Measurements from ENCODE around the gene MAPRE3. TPM values are rescaled to one million over a fixed set of nuclear protein-coding genes. Genes with fewer than 3 reads are reported as not detected.

The MAPRE3 gene
- total and polyA plus RNA-seq, 10 donors = 5.2 to 17.9 (median 11.9) TPM

GRCh38 chr2:27039871-27040270 is 69.4 kb downstream of the MAPRE3 start:
- Histone ChIP-seq H3K27me3 (replicated peaks in 1 of 7) (no peaks in the 10 kb centered on the region), H3K4me3 (no peak overlapping the region), H3K9me3 (no peaks in the 10 kb centered on the region), H3K36me3 (peaks cover 5 to 88% (median 66%) of the 10 kb centered on the region in 6 donors), H3K27ac (peak overlapping the region in 4 of 8 donors; percentile 20 to 80 (median 74)), H3K4me1 (peaks cover 0 to 43% (median 28%) of the 10 kb centered on the region in 6 donors)
- intact Hi-C loops (cut with DNase I; ENCODE audit: low total_unique reads) = no loop called here
- 88 to 99% (median 94%) methylated on average over 7 of the region's 7 CpGs for WGBS, 5 donors
- TF ChIP-seq, protein P1, sequence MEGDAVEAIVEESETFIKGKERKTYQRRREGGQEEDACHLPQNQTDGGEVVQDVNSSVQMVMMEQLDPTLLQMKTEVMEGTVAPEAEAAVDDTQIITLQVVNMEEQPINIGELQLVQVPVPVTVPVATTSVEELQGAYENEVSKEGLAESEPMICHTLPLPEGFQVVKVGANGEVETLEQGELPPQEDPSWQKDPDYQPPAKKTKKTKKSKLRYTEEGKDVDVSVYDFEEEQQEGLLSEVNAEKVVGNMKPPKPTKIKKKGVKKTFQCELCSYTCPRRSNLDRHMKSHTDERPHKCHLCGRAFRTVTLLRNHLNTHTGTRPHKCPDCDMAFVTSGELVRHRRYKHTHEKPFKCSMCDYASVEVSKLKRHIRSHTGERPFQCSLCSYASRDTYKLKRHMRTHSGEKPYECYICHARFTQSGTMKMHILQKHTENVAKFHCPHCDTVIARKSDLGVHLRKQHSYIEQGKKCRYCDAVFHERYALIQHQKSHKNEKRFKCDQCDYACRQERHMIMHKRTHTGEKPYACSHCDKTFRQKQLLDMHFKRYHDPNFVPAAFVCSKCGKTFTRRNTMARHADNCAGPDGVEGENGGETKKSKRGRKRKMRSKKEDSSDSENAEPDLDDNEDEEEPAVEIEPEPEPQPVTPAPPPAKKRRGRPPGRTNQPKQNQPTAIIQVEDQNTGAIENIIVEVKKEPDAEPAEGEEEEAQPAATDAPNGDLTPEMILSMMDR (IDR thresholded peaks at IDR 0.05 in 8 of 11, conservative IDR thresholded peaks at IDR 0.05 in 3 of 11) = no peak
- no peak for TF ChIP-seq POLR2AphosphoS5 (IDR thresholded peaks at IDR 0.05)
- no peak for TF ChIP-seq POLR2A (IDR thresholded peaks at IDR 0.05)
- peak; percentile 59 for DNase-seq

- peaks cover 0 to 39% (median 26%) of the 10 kb centered on the region in 6 donors for H3K4me1 ChIP-seq
- intact Hi-C loops (cut with DNase I; ENCODE audit: low total_unique reads) = no loop called here
- 93 to 99% (median 97%) methylated on average over 8 of the region's 8 CpGs for WGBS, 5 donors
- TF ChIP-seq POLR2A (IDR thresholded peaks at IDR 0.05) (no peak), POLR2AphosphoS5 (IDR thresholded peaks at IDR 0.05) (peak in 1 of 3 donors; percentile 17)
- no peaks in the 10 kb centered on the region for H3K9me3 ChIP-seq
- peaks cover 5 to 84% (median 62%) of the 10 kb centered on the region in 6 donors for H3K36me3 ChIP-seq
- no peaks in the 10 kb centered on the region for H3K27me3 ChIP-seq (replicated peaks in 1 of 7)
- H3K27ac ChIP-seq = peak overlapping the region in 5 of 8 donors; percentile 6 to 80 (median 72)
- peak; percentile 62 for DNase-seq
- no peak overlapping the region for H3K4me3 ChIP-seq
Measured at GRCh38 chr2:27040282-27040681, 69.8 kb downstream of the MAPRE3 start.

GRCh38 chr2:27041752-27042151 is 71.3 kb downstream of the MAPRE3 start:
- no peak for DNase-seq
- no peak overlapping the region for H3K4me3 ChIP-seq
- peaks cover 5 to 69% (median 47%) of the 10 kb centered on the region in 6 donors for H3K36me3 ChIP-seq
- H3K9me3 ChIP-seq = no peaks in the 10 kb centered on the region
- intact Hi-C loops (cut with DNase I; ENCODE audit: low total_unique reads) = no loop called here
- 49 to 76% (median 56%) methylated on average over 5 of the region's 5 CpGs for WGBS, 5 donors
- H3K4me1 ChIP-seq = peaks cover 0 to 34% (median 24%) of the 10 kb centered on the region in 6 donors
- H3K27me3 ChIP-seq (replicated peaks in 1 of 7) = no peaks in the 10 kb centered on the region
- TF ChIP-seq, protein P1 (IDR thresholded peaks at IDR 0.05 in 8 of 11, conservative IDR thresholded peaks at IDR 0.05 in 3 of 11) = no peak
- TF ChIP-seq POLR2A (IDR thresholded peaks at IDR 0.05) (no peak), POLR2AphosphoS5 (IDR thresholded peaks at IDR 0.05) (no peak)
- H3K27ac ChIP-seq = peak overlapping the region; percentile 10 to 80 (median 74)

DNA sequence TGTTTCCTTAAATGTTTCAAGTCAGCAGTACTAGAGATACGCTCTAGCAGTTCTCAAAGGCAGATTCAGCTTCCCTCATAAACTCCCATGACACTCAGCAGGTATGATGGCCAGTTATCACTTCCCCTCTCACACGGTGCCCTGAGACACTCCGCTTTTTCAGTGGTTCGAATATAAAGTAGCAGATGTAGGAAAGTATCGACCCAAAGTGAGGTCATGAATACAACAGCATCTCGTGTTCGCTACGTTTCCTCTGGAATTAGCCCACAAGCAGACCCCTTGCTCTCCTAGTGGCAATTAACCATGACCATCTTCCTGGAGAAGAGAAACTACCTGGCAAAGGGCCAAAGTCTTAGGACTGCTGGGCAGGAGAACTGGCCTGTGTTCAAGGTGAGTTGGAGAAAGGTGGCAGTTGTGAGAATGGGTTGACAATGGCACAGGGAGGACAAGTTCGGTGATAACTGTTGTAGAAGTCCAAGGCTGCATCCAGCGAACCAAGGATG is 71.8 kb downstream of the MAPRE3 start:
- TF ChIP-seq, protein P1 (IDR thresholded peaks at IDR 0.05 in 8 of 11, conservative IDR thresholded peaks at IDR 0.05 in 3 of 11) = no peak
- TF ChIP-seq POLR2AphosphoS5 (IDR thresholded peaks at IDR 0.05) = peak in 2 of 3 donors; percentile 16 to 66
- Histone ChIP-seq H3K36me3 (peaks cover under 1 to 64% (median 42%) of the 10 kb centered on the region in 6 donors), H3K9me3 (no peaks in the 10 kb centered on the region), H3K27ac (peak overlapping the region; percentile 10 to 80 (median 74)), H3K27me3 (replicated peaks in 1 of 7) (no peaks in the 10 kb centered on the region), H3K4me1 (peaks cover 0 to 34% (median 24%) of the 10 kb centered on the region in 6 donors), H3K4me3 (peak overlapping the region in 1 of 8 donors; percentile 25)
- 52 to 71% (median 63%) methylated on average over 10 of the region's 10 CpGs for WGBS, 5 donors
- intact Hi-C loops (cut with DNase I; ENCODE audit: low total_unique reads) = no loop called here
- DNase-seq = peak; percentile 64
